EL (cell line): ENCODE data around the gene FLT3.
"Not testable (repeated sequence)": the region's sequence is repeated elsewhere in the genome, so short reads cannot be mapped to it uniquely, and the experiment has no call there.

ENCODE experiments used
- DNase-seq: peaks from one replicate; pipeline ENCODE4 v3.0.0-alpha.2; 2016

The FLT3 gene

DNA sequence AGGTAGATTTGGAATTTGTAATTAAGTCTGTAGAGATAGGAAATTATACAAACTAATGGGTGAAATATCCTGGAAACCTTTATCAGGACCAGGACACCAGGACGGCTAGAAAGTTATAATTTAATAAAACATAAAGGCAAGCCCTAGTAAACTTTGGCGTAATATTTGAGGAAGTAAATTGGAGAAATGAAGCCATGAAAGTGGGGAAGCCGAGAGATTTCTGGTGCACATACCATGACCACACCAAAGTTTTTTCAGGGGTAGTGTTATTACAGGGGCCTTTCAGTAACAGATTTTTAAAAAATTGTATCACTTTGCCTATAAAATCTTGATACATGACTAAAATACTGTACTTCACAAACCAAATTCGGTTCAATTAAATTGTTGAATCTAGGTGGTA, 57.2 kb downstream of the FLT3 start:
- DNase-seq, result no peak

DNA sequence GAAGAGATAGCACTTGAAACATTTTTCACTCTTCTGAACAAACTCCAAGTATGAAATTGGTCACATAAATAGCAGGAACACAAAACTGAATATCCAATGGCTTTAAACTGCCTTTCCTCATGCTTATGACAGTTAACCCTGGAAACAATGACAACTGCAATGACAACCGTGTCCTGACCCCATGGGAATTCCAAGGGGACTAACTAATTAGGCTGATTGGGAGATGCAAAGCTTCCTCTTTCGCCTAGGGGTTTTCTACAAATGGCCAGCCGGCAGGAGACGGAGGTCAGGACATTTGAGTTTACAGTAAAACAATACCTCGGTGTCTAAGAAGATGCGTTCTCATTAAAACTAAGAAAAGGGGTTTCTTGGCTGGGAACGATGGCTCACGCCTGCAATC, 58.9 kb downstream of the FLT3 start:
- DNase-seq, result no peak

DNA sequence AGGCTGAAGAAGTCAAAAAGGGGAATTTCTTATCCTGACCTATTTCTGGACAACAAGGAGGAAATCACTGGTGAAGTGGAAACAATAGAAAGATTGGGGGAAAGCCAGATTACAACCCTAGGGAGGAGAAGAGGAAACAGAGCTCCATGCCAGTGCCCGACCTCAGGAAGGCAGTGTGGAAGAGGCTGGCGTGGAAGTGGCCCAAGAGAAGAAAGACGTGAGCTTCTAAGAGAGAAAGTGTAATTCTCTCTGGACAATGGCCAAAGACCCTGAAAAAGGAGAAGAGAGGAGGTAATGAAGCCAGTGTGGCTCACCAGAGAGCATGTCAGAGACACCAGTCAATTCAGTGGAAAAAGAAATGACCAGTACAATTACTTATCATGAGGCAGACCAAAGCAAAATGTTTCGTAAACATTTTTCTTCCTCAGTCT, 59.3 kb downstream of the FLT3 start:
- no peak for DNase-seq

DNA sequence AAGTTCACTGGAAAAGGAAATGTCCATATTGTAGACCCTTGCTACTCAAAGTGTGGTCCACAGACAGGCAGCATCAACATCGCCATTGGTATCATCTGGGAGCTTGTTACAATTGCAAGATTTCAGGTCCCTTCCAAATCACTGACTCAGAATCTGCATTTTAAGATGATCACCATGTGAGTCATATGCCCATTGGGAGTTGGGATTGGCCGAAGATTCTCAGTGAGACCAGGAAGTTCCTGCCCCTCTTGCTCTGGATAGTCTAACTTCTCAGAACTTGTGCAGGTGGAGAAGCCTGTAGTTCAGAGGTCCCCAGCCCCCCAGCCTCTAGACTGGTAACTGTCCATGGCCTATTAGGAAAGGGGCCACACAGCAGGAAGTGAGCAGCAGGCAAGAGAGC, 63.0 kb downstream of the FLT3 start:
- peak; percentile 49 for DNase-seq

DNA sequence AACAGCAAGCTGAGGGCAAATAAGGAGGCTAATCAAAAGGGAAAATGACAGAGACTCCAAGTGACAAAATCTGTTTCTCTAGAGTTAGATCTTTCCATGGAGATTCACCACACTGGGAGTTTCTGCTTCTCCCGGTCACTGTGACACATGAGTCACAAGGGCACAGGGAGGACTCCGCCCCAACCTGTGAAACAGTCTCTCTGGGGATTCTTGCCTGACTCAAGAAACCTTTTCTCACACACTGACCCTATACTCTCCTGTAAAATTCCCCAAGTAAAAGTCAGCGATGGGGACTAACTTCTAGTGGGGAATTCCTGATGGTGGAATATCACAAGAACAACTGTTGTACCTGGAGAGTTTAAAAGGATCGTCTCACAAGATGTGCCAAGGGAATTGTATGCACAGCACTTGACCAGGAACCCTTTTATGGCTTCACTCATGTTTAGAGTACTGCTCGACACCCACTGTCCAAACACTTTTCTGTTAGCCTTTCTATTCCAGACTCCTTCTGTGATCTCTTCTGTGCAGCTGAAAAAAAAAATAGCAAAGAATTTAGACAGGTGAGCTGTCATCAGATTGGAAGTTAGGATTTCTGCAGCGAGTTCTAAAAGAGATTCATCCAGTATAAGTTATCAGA, 65.1 kb downstream of the FLT3 start:
- peak; percentile 15 for DNase-seq

DNA sequence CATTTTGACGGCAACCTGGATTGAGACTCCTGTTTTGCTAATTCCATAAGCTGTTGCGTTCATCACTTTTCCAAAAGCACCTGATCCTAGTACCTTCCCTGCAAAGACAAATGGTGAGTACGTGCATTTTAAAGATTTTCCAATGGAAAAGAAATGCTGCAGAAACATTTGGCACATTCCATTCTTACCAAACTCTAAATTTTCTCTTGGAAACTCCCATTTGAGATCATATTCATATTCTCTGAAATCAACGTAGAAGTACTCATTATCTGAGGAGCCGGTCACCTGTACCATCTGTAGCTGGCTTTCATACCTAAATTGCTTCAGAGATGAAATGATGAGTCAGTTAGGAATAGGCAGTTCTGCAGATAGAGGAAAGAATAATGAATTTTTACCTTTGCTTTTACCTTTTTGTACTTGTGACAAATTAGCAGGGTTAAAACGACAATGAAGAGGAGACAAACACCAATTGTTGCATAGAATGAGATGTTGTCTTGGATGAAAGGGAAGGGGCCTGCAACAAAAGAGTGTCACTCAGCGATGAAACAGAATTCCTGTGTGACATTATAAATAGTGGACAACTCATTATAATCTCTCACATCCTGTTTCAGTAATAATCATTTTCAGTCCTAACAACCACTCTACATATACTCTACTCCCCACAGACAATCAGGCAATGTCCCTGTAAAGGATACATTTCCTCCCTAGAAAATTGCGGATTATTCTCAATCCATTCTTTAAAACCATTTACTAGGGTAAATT, 66.3 kb downstream of the FLT3 start:
- DNase-seq, result no peak

DNA sequence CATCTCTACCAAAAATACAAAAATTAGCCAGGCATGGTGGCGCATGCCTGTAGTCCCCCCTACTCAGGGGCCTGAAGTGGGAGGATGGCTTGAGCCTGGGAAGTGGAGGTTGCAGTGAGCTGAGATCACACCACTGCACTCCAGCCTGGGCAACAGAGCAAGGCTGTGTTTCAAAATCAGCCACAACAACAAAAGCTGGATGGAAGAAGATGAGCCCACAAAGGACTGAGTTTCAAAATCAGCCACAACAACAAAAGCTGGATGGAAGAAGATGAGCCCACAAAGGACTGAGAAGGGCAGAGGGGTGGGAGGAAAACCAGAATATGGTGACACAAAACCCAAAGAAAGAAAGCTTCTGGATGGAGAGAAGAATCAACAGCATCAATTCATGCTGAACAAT, 67.9 kb downstream of the FLT3 start:
- not testable (repeated sequence) for DNase-seq

DNA sequence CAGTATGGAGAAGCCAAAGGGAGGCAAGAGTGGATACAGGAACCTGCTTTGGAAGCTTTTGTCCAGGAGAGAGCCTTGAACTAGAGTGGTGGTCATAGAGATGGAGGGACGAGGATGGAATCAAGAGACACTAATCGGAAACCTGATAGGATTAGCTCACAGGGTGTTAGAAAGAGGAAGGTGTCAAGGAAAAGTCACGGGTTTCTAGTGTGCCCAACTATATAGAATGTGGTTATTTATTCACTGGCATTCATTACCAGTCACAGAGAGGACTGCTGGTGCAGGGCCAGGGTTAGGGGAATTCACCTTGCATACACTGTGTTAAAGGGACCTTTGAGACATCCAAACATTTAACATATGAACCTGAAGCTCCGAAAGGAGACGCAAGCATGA, 68.5 kb downstream of the FLT3 start:
- no peak for DNase-seq

DNA sequence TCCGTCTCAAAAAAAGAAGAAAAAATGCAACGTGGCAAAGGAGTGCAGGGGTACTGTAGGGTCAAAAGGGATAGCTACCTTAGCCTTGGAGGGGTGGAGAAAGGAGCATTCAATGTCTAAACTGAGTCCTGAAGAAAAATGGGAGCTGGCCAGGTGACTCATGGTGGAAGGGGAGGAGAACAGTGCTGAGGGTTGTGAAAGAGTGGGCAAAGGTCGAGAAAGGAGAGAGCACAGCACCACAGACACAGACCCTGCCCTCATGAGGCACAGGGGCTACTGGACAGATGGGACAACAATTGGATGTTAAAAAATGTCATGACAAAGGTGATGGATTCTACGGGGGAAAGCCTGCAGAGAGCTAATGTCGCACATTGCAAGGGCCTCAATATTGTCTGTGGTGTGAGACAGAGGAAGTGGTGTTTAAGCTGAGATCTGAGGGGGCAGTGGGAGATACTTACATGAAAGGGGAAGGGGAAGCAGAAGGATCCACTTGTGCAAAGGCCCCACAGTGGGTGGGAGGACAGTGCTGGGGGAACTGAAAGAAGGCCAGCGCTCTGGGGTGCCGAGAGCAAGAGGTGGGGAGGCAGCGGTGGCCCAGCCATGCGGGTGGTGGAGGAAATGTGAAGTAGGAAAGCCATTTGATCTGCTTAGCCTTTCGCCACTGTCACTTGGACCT, 69.0 kb downstream of the FLT3 start:
- DNase-seq, result no peak

DNA sequence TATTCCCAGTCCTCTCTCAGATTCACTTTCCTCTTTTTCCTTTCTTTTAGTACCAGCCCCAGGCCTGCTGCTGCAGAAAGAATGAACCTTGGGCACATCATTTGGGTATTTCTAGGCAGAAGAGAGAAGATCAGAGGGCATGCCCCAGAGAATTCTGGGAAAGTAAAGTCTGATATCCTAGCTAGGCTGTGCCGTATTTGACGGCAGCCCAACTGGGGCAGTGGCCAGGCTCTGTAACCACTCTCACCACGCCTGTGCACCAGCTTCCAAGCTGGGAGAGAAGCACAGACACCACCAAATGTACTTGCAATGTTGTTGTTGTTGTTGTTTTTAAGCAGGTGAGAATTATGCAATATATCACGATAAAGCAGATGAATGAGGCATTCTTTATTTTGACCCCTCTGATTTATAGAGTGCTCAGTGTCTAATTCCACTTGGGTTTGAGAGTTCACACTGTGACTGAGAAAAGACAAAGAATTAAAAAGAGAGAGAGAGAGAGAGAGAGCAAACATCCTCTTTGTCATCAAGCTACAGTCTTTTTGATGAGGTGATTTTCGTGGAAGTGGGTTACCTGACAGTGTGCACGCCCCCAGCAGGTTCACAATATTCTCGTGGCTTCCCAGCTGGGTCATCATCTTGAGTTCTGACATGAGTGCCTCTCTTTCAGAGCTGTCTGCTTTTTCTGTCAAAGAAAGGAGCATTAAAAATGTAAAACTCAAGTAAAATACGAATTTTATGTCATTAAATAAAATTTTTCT, 72.6 kb downstream of the FLT3 start:
- DNase-seq, result no peak

DNA sequence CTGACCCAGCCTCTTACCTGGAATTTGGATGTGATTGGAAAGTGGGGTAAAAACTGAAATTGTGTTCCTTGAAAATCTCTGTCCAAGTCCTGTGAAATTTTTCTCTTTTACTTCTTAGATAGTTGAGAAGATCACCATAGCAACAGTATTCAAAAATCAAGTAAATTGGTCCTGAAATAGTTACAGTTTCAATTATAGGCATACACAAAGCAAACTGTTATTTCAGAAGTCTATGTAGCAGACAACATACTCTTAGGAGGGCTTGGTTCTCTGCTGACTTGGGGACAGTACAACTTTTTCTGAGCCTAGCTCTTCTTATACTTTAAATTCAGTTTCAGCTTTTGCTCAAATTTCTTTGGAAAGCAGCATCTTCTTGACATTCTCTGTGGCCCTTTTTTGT, 73.3 kb downstream of the FLT3 start:
- DNase-seq, result no peak

DNA sequence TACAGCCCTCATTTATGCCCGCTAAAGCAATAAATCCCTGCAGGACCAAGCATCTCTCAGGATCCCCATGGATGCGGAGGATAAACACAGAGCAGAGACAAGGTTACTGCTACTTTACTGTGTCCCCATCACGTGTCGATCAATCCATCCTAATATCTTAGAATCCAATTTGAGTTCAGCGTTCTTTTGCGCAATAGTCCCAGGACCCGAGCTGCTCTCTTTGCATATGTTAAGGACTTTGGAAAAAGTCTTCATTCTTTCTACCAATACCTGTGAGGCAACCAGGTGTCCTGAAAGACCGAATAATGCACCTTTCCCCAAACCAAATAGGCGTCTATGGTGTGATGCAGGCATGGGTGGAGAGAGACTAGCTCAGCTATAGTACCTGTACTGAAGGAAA, 73.9 kb downstream of the FLT3 start:
- no peak for DNase-seq

DNA sequence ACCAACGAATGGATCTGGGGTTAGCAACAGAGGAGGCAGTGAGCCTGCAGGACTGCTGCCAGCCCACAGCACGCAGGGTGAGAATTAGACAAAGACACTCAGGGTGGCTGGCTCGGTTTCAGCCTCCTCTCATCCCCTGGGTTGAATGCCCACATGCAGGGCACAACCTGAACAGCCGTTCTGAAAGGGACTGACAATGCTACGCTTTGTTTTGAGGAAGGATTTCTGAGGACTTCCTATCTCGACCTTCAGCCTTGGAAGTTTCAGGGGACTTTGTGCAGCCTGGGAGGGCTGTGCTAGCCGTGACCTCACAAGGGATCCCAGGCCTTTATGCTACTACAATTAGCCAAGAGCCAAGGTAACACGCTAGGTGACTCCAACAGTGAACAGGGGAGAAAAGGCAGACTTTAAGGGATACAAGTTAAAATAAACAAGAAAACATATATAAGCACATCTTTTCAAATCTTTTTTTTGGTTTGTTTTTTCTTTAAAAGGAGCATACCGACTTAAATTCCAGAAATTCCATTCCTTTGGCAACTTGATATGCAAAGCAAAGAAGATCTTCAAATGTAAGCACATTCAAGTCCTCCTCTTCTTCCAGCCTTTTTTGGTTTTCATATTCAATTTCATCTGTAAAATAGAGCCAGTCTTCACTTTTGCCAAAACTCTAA, 77.4 kb downstream of the FLT3 start:
- peak; percentile 33 for DNase-seq

DNA sequence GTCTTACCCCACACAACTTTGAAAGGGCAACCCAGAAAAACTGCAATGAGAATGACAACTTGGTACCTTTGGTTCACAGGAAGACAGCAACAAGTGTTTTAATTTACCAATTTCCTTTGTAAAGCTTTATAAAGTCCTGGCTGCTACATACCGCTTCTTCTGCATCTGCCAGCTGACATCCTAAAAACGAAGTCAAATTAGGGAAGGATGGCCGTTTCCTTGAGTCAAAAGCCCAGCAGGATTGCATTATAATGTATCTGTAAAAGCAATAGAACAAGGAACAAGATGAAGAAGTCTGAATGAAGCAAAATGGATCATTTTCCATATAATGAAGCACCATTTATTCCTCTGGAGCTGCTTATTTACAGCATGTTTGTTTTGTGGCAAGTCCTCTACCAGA, 86.1 kb downstream of the FLT3 start:
- no peak for DNase-seq

DNA sequence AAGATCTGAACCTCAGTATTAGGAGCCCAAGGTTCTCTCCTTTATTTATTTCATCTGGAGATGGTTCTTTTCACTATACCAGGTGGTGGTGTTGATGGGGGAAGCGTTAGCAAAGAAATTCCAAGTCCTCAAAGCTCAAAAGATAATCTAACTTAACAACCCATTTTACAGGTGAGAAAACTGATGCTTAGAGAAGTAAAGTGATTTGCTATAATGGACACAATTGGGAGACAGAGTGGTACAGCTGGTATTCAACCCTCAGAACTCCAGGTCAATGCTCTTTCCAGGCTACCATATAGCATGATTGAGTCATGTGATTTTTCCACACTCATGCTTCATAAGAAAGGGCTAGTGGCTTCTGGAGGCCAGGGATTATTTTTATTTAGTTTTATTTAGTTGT, 86.9 kb downstream of the FLT3 start:
- no peak for DNase-seq

DNA sequence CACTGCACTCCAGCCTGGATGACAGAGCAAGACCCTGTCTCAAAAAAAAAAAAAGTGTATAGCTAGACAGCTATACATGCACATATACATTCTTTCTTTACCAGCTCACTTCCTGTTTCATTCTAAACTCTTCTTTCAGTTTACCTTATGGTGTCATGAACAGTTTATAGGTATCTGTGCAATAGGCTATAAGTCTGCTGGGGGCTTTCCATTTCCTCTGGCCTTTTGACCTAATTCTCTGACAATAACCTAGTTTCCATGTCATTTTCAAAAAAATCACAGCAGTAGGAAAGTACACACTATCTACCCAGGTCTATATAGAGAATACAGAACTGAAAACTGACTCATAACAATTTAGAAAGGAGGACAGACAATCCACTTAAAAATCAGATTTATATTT, 87.5 kb downstream of the FLT3 start:
- DNase-seq, result no peak

DNA sequence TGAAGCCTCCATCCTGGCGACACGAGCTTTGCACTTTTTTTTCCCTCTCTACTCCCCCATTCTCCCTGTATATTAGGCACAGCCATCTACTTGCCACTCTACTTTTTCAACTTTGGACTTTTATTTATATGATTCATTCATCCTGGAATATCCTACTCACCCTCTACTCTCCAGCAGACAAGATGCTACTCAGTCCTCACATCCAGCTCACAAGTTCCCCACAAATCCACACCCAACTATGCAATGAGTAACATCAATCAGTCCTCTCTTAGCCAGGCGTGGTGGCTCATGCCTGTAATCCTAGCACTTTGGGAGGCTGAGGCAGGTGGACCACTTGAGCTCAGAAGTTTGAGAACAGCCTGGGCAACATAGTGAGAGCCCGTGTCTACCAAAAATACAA, 88.0 kb downstream of the FLT3 start:
- DNase-seq, result no peak

DNA sequence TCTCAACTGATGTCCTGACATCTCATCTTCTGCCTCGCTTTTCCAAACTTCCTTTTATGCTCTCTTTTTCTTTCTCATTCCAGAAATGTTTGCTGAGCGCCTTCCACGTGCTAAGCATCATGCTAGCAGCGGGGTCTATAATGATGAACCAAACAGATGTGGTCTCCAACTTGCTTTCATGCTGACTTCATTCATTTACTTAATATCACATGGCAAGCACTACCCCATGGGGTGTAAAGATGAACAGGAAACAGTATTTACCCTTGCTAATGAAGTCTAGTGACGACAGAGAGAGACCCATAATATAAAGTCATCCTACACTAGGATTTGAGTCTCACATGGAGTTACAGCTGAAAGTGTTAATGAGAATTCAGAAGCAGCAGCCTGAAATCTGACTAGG, 90.3 kb downstream of the FLT3 start:
- no peak for DNase-seq

DNA sequence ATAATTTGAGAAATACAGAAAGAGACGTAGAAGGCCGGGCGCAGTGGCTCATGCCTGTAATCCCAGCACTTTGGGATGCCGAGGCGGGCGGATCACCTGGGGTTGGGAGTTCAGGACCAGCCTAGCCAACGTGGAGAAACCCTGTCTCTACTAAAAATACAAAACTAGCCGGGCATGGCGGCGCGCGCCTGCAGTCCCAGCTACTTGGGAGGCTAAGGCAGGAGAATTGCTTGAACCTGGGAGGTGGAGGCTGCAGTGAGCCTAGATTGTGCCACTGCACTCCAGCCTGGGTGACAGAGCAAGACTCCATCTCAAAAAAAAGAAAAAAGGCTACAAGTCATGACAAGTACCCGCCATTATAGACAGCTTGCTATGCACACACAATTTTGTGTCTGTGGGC, 95.4 kb downstream of the FLT3 start:
- not testable (repeated sequence) for DNase-seq

DNA sequence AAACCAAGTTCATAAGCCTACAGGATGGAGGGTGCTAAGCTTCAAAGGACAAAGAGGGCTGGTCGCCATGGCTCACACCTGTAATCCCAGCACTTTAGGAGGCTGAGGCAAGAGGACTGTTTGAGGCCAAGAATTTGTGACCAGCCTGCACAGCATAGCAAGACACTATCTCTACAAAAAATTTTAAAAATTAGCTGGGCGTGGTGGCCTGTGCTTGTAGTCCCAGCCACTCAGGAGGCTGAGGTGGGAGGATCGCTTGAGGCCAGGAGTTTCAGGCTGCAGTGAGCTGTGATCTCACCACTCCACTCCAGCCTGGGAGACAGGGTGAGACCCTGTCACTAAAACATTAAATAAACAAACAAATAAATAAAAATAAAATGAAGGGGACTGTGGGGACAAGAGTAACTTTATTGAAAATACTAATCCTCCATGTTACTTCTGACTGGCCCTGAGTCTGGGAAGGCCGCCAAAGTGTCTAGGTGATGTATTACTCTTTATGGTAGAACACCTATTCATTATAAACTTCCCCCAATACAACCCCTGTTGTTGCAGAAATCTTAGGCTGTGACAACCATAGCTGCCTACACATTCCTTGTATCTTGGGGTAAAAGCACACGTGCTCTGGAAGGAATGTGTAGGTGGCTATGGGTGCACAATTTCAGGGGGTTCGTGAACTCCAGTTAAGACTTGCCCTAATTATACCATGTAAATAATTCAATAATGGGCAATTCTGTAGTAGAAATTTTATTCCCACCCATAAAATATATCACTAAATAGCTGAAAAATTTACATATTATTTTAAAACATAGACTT, 97.3 kb downstream of the FLT3 start:
- DNase-seq, result no peak

DNA sequence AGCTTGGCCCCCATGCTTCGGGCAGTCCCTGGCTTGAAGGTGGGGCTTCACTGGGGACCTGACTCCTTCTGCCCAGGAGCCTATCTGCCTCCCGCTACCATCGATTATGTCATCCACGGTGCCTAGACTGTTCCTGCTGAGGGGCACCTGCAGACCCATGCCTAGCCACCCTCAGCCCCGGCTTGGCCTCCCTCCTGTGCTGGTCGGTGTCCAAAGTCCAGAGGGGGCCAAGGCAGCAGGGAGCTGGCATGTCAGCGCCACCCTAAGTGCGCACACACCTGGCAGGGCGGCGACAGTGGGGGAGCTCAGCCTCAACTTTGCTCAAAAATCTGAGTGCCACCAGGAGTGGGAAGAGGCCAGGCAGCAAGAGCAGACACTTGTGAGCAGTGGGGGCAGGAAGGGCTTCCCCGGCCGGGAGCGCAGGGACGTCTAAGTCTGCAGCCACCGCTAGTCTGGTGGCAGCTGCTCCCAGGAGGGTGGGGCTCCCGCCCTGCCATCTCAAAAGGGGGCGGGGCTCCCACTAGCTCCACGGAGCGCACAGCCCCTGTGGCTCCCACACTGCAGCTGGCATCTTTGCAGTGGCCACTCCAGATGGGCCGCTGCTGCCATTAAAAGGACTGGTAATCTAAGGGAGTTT, 98.4 kb downstream of the FLT3 start:
- DNase-seq, result no peak

DNA sequence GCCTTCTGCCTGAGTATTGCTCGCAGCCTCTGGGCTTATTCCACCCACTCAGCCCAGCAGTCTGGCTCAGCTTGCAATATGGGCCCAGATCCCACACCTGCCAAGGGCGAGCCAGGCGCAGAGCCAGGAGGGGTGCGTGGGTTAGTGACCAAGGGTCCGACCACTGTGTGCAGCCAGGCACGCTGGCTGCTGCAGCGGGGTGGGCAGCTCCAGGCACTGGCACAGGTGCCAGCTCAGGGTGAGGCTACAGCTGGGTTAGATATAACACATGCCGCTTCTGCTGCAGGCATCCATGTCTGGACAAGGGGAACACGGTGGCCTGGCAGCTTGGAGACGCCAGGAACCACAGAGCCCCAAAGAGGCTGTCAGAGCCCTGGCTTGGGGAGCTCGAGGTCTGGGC, 99.3 kb downstream of the FLT3 start:
- no peak for DNase-seq
